ENCODE measurements around the gene ABHD10.

GRCh38 chr3:111972891-111973290, 5.9 kb upstream of the ABHD10 start:
- TF ChIP-seq CTCF (IDR thresholded peaks at IDR 0.05) (no peak), POLR2A (IDR thresholded peaks at IDR 0.05) (no peak)

All from thyroid gland (tissue), 4 donors.